ENCODE results near the gene GPC1. TPM values are rescaled to one million over a fixed set of nuclear protein-coding genes. Genes with fewer than 3 reads are reported as not detected.

Gene GPC1
- total and polyA plus RNA-seq, 2 of the 13 experiments (the other 11 are each of a cell fraction or from before 2014, with no cell fraction given), result 4.0 to 5.5 TPM

GRCh38 chr2:240436683-240437550, 1.5 kb downstream of the GPC1 start (continued):
- TF ChIP-seq, protein P1, sequence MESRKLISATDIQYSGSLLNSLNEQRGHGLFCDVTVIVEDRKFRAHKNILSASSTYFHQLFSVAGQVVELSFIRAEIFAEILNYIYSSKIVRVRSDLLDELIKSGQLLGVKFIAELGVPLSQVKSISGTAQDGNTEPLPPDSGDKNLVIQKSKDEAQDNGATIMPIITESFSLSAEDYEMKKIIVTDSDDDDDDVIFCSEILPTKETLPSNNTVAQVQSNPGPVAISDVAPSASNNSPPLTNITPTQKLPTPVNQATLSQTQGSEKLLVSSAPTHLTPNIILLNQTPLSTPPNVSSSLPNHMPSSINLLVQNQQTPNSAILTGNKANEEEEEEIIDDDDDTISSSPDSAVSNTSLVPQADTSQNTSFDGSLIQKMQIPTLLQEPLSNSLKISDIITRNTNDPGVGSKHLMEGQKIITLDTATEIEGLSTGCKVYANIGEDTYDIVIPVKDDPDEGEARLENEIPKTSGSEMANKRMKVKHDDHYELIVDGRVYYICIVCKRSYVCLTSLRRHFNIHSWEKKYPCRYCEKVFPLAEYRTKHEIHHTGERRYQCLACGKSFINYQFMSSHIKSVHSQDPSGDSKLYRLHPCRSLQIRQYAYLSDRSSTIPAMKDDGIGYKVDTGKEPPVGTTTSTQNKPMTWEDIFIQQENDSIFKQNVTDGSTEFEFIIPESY (CRISPR knock-in tag; IDR thresholded peaks at IDR 0.05), result peak; percentile 68
- no peak for TF ChIP-seq ZFP90 (CRISPR knock-in tag; IDR thresholded peaks at IDR 0.05; ENCODE audit: borderline replicate concordance)
- no peak for TF ChIP-seq HES4 (CRISPR knock-in tag; IDR thresholded peaks at IDR 0.05; ENCODE audit: borderline replicate concordance)
- TF ChIP-seq MXI1 (IDR thresholded peaks at IDR 0.05; ENCODE audit: borderline replicate concordance, low read depth, low read length), result no peak
- TF ChIP-seq ZNF543 (CRISPR knock-in tag; IDR thresholded peaks at IDR 0.05), result 0 out of 2 replicates have a peak, but pooled peaks have one; percentile 9
- TF ChIP-seq HOXA3 (CRISPR knock-in tag; IDR thresholded peaks at IDR 0.05), result 0 out of 2 replicates have a peak, but pooled peaks have one; percentile 10
- no peak for TF ChIP-seq SP140L (CRISPR knock-in tag; IDR thresholded peaks at IDR 0.05; ENCODE audit: borderline replicate concordance)
- no peak for TF ChIP-seq MXD4 (CRISPR knock-in tag; IDR thresholded peaks at IDR 0.05)
- TF ChIP-seq, protein P2, sequence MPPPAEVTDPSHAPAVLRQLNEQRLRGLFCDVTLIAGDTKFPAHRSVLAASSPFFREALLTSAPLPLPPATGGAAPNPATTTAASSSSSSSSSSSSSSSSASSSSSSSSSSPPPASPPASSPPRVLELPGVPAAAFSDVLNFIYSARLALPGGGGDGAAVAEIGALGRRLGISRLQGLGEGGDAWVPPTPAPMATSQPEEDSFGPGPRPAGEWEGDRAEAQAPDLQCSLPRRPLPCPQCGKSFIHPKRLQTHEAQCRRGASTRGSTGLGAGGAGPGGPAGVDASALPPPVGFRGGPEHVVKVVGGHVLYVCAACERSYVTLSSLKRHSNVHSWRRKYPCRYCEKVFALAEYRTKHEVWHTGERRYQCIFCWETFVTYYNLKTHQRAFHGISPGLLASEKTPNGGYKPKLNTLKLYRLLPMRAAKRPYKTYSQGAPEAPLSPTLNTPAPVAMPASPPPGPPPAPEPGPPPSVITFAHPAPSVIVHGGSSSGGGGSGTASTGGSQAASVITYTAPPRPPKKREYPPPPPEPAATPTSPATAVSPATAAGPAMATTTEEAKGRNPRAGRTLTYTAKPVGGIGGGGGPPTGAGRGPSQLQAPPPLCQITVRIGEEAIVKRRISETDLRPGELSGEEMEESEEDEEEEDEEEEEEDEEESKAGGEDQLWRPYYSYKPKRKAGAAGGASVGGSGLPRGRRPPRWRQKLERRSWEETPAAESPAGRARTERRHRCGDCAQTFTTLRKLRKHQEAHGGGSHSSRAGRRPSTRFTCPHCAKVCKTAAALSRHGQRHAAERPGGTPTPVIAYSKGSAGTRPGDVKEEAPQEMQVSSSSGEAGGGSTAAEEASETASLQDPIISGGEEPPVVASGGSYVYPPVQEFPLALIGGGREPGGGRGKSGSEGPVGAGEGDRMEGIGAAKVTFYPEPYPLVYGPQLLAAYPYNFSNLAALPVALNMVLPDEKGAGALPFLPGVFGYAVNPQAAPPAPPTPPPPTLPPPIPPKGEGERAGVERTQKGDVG (CRISPR knock-in tag; IDR thresholded peaks at IDR 0.05; ENCODE audit: borderline replicate concordance), result no peak
- TF ChIP-seq SOX5 (CRISPR knock-in tag; IDR thresholded peaks at IDR 0.05; ENCODE audit: borderline replicate concordance), result no peak
- peak; percentile 11; the same call in 1 of the 2 replicates for TF ChIP-seq ZNF800 (CRISPR knock-in tag; IDR thresholded peaks at IDR 0.05)
- TF ChIP-seq, protein P3, sequence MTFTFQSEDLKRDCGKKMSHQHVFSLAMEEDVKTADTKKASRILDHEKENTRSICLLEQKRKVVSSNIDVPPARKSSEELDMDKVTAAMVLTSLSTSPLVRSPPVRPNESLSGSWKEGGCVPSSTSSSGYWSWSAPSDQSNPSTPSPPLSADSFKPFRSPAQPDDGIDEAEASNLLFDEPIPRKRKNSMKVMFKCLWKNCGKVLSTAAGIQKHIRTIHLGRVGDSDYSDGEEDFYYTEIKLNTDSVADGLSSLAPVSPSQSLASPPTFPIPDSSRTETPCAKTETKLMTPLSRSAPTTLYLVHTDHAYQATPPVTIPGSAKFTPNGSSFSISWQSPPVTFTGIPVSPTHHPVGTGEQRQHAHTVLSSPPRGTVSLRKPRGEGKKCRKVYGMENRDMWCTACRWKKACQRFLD (CRISPR knock-in tag; IDR thresholded peaks at IDR 0.05; ENCODE audit: borderline replicate concordance), result no peak
- no peak for TF ChIP-seq KDM2A (CRISPR knock-in tag; IDR thresholded peaks at IDR 0.05; ENCODE audit: borderline replicate concordance, low read depth)
- no peak for TF ChIP-seq ZNF570 (CRISPR knock-in tag; IDR thresholded peaks at IDR 0.05; ENCODE audit: borderline replicate concordance)
- no peak for TF ChIP-seq NAIF1 (CRISPR knock-in tag; IDR thresholded peaks at IDR 0.05; ENCODE audit: borderline replicate concordance)
